ENCODE results near the gene EIF5B. TPM values are rescaled to one million over a fixed set of nuclear protein-coding genes. Genes with fewer than 3 reads are reported as not detected.
"Not testable (repeated sequence)": the region's sequence is repeated elsewhere in the genome, so short reads cannot be mapped to it uniquely, and the experiment has no call there.

The EIF5B gene
- total and polyA plus RNA-seq, 7 donors, result 15.0 to 44.3 (median 32.7) TPM

- intact Hi-C loops (cut with DNase I), result no loop called here
Observed at GRCh38 chr2:99348173-99348572, 11.0 kb downstream of the EIF5B start.

GRCh38 chr2:99350194-99350593 is 13.0 kb downstream of the EIF5B start:
- intact Hi-C loops (cut with DNase I), result no loop called here

More at GRCh38 chr2:99348173-99348572, 11.0 kb downstream of the EIF5B start:
- WGBS, 2 donors, result 67 to 86% methylated on average over 3 of the region's 3 CpGs
- no peak overlapping the region for H3K27ac ChIP-seq
- DNase-seq, result no peak
- no peaks in the 10 kb centered on the region for H3K36me3 ChIP-seq
- H3K9me3 ChIP-seq, result no peaks in the 10 kb centered on the region
- H3K27me3 ChIP-seq, result no peaks in the 10 kb centered on the region
- H3K4me3 ChIP-seq, result no peak overlapping the region
- TF ChIP-seq POLR2AphosphoS5 (IDR thresholded peaks at IDR 0.05), result no peak
- no peak for TF ChIP-seq EP300 (IDR thresholded peaks at IDR 0.05)
- no peak for TF ChIP-seq POLR2A (IDR thresholded peaks at IDR 0.05)
- no peak for TF ChIP-seq CTCF (IDR thresholded peaks at IDR 0.05)
- peaks cover 0 to 20% (median 3%) of the 10 kb centered on the region in 4 donors for H3K4me1 ChIP-seq

GRCh38 chr2:99354070-99354469 is 16.9 kb downstream of the EIF5B start:
- Histone ChIP-seq H3K4me1 (peaks cover 0 to 17% (median 3%) of the 10 kb centered on the region in 4 donors), H3K9me3 (no peaks in the 10 kb centered on the region), H3K27me3 (no peaks in the 10 kb centered on the region), H3K27ac (no peak overlapping the region), H3K36me3 (no peaks in the 10 kb centered on the region), H3K4me3 (no peak overlapping the region)
- TF ChIP-seq POLR2AphosphoS5 (IDR thresholded peaks at IDR 0.05) (no peak), POLR2A (IDR thresholded peaks at IDR 0.05) (no peak), CTCF (IDR thresholded peaks at IDR 0.05) (no peak), EP300 (IDR thresholded peaks at IDR 0.05) (no peak)
- WGBS, 2 donors, result 84 to 90% methylated on average over 1 of the region's 1 CpG
- DNase-seq, result no peak
- intact Hi-C loops (cut with DNase I), result no loop called here

More at GRCh38 chr2:99350194-99350593, 13.0 kb downstream of the EIF5B start:
- no peak for TF ChIP-seq POLR2A (IDR thresholded peaks at IDR 0.05)
- no peak for TF ChIP-seq POLR2AphosphoS5 (IDR thresholded peaks at IDR 0.05)
- no peak for TF ChIP-seq EP300 (IDR thresholded peaks at IDR 0.05)
- TF ChIP-seq CTCF (IDR thresholded peaks at IDR 0.05), result no peak
- Histone ChIP-seq H3K4me1 (peaks cover 0 to 20% (median 3%) of the 10 kb centered on the region in 4 donors), H3K36me3 (no peaks in the 10 kb centered on the region), H3K9me3 (no peaks in the 10 kb centered on the region), H3K27ac (no peak overlapping the region), H3K27me3 (no peaks in the 10 kb centered on the region), H3K4me3 (no peak overlapping the region)
- no peak for DNase-seq

- WGBS, 2 donors, result 91 to 95% methylated on average over 8 of the region's 8 CpGs
Observed at GRCh38 chr2:99354825-99355224, 17.6 kb downstream of the EIF5B start.

GRCh38 chr2:99356853-99357252 is 19.7 kb downstream of the EIF5B start:
- Histone ChIP-seq H3K27me3 (no peaks in the 10 kb centered on the region), H3K36me3 (peaks cover 0 to 13% (median 0%) of the 10 kb centered on the region in 4 donors), H3K4me3 (no peak overlapping the region), H3K4me1 (no peaks in the 10 kb centered on the region), H3K27ac (no peak overlapping the region), H3K9me3 (no peaks in the 10 kb centered on the region)
- intact Hi-C loops (cut with DNase I), result no loop called here
- TF ChIP-seq CTCF (IDR thresholded peaks at IDR 0.05), result no peak
- no peak for TF ChIP-seq POLR2AphosphoS5 (IDR thresholded peaks at IDR 0.05)
- no peak for TF ChIP-seq POLR2A (IDR thresholded peaks at IDR 0.05)
- no peak for TF ChIP-seq EP300 (IDR thresholded peaks at IDR 0.05)
- DNase-seq, result no peak

More at GRCh38 chr2:99354825-99355224, 17.6 kb downstream of the EIF5B start:
- H3K27ac ChIP-seq; H3K27me3 ChIP-seq; intact Hi-C loops (cut with DNase I); H3K36me3 ChIP-seq; H3K4me3 ChIP-seq; DNase-seq; H3K9me3 ChIP-seq; H3K4me1 ChIP-seq: not testable (repeated sequence)

Data from sigmoid colon (tissue), 7 donors.